HG03103 (cell line): ENCODE measurements around the gene NOTO.

ENCODE experiments used
- ATAC-seq: cut with Tn5 transposase; IDR thresholded peaks from one replicate; pipeline ENCODE4 v1.9.1; 2021; ENCODE audit warnings: low read depth; ENCODE audit not compliant: unreplicated experiment

The NOTO gene

DNA sequence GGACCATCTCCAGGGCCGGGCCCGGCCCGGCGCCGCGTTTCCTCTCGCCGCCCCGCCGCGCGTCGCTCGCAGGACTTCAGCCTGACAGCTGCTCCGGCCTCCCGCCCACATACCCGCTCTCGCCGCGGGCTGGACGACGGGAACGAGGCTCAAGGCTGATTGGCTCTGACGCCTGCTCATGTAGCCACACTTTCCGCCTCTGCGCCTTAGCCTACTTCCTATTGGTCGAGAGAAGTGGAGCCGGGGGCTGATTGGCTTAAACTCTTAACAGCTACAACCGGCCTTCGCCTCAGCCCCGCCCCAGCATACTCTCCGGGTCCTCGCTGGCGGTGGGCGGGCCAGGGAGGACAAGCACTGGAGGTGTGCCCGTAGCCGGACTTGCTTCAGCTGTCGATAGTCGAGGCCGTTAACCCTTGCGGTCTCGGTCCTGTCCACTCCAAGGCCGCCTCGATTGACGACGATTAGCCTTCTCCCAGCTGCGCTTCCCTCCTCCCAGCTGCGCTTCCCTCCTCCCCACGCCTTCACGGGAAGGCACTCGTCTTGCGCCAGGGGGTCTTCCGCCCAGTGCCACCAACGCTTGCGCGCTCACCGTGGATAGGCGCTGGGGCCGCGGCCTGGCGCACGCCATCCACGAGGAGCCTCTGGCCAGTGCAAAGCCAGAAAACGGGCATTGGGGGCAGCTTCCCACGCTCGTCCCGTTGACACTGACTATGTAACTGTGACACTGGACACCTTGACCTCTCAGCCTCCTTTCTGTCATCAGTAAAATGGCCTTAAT is 31.0 kb downstream of the NOTO start, which contains the start of gene PRADC1:
PRADC1 (minus strand) TSS at position 86 of the 778 bp plus-strand sequence; CDS start at position 7, 79 bp downstream.
- ATAC-seq: peak; percentile 88

DNA sequence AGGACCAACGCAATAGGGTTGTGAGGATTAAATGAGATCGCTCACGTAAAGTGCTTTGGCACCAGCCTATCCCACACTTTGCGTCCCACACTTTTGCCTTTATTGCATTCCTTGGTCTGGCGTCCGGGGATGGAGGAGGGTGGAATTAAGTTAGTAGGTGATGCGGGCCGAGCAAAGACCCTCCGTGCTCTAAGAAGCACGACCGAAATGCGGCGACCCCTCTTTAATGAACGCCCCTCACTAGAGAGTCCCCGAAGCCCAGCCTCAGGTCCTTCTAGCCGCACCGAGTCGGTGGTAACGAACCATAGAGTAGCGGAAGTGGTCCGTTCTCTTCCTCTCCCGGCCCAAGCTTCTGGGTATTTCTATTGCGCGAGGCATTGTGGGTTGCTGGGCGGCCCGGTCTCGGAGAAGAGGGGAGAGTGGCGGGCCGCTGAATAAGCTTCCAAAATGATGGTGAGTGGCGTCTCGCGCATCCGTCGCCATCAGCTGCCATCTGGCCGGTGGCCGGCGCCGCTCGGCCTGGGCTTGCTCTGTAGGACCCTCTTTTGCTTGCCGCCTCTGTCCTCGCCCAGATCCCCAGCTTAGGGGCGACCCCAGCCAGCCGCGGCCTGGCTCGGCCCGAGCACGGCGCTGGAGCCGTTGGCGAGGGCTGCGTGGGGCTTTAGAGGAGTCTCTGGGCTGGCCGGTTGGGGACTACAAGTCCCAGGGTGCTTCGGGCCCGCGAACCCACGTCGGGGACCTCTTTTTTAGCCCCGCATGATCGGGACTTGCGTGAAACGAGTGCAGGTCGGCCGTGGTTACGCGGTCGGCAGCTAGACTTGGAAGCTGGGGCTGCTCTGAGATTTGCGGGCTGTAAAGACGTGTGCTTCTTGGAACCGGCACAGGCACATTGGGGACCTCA is 31.8 kb downstream of the NOTO start, which contains the start of gene CCT7:
CCT7 (plus strand) TSS at position 377 of the 901 bp plus-strand sequence; CDS start at position 448, 71 bp downstream.
- ATAC-seq: peak; percentile 44

DNA sequence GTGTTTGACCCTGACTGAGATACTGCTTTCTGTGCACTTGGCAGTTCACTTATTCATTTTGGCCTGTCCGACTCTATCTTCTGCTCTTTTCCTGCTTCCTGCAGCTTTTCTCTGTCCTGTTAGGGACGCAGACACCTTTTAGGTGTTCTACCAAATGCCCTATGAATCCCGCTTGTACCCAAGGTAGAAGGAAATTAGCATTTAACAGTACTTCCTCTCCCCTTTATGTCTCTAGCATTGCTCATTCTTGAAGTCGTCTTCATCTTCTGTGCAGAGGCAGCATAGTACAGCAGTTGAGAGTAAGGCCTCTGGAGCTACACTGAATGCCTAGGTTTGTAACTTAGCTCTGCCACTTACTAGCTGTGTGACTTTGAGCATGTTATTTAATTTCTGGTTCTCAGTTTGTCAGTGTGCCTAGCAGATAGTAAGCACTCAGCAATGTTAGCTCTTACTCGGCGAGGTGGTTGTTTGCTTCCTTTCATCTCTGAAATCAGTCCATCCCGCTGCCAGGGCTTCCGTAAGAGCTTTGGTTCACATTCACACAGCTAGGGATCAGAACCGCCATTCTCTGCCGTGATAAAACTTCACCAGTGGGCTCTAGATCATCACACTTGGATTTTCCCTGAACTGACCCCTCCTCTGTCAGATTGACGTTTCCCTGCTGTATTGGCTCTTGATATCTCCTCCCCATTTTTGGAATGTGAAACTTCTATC is 33.1 kb downstream of the NOTO start:
- ATAC-seq: no peak

DNA sequence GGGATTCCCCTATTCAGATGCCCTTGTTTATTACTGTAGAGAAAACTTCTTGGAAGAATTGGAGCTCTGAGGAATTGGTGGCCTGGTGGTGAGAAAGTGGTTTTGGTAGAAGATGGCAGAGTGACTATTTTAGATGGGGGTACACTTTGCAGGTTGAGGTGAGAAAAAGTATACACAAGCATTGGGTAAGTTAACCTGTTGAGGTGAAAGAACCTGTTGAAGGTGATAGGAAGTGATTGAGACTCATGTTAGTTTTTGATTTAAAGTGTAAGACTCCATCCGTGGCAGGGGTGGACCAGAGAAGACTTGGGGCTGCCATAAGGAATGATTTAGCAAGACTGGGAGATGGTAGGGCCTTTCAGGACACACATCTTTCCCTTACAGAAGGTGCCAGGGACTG is 34.8 kb downstream of the NOTO start:
- ATAC-seq: no peak

DNA sequence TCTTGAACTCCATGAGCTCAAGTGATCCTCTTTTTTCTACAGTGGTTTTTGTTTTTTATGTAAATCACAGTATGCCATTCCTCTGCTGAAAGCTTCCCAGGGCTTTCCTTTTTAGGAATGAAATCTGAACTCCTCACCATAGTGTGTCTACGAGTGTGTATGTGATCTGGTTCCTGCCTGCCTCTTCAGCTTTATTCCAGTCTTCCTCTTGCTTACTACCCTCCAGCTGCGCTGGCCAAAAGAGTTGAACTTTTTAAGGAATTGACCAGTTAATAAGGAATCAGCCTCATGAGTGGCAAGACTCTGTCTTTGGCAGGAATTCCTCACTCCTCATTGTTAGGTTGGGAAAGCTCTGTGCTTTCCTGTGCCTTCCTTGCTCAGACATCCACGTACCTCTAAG is 35.8 kb downstream of the NOTO start:
- ATAC-seq: no peak

DNA sequence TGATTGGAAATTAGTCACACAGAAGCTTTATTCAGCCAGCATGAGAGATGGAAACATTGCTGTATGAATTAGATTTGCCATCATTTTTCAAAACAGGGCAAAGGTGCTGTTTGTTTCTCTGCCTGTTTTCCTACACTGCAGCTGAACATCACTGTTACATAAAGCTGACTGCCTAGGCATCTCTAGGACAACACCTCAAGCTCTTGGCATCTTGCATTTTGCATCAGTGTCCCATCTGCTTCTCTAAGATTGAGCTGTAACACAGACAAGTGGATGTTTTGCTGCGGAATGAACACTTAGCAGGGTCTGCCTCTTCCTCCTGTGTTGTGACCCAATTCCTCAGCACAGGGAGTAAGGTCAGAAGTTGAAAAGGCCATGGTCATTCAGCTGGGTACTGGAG is 36.6 kb downstream of the NOTO start:
- ATAC-seq: no peak

DNA sequence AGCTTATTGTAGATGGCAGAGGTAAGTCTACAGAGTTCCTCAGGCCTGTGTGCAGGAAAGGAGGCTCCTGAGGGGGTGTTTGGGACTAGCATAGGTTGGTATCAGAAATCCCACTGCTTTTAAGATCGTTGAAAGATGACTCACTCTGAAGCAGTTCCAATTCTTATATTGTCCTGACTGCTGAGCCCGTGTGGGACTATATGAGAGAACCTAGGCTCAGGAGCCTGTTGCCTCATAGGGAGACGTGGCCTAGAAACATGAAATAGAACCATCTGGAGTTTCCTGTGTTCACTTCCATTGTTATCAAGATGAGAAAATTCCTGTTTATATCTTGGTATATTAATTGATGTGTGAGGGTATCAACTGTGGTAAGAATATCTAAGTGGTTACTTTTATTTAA is 37.4 kb downstream of the NOTO start:
- no peak for ATAC-seq

DNA sequence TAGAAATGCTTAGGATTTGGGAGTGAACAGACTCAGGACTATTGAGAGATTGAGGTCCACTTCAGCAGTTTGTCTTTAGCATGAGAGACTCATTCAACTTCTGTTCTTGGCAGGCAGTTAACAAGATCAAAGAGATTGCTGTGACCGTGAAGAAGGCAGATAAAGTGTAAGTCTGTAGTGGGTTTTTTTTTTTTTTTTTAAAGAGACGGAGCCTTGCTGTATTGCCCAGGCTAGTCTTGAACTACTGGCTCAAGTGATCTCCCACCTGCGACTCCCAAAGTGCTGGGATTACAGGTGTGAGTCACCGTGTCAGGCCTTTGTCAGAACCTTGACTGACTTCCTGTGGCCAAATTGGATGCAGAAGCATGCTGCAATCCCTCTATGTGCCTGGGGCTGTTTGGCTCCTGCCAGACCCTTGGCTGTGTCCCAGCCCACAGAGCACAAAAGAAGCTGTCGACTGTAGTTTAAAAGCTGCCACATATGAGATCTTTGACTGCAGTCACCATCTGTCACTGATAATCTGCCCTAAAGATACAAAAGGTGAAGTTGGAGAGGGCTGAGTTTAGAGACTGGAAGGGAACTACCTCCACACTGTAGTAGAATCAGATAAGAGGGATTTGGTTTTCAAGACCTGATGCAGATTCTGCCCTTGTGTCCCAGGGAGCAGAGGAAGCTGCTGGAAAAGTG is 41.7 kb downstream of the NOTO start:
- no peak for ATAC-seq

DNA sequence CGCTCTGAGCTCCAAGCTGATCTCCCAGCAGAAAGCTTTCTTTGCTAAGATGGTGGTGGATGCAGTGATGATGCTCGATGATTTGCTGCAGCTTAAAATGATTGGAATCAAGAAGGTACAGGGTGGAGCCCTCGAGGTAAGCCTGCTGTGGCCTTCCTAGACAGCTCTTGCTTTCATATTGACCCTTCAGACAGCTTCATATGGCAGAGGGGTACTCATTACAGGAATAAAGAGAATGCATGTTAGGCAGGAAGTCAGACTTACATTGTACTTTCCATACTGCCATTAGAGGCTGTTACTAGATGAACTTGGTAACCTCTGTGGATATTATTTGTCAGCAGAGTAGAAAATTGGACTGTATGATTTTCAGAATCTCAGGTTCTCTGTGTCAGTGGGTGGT is 42.2 kb downstream of the NOTO start:
- ATAC-seq: no peak

DNA sequence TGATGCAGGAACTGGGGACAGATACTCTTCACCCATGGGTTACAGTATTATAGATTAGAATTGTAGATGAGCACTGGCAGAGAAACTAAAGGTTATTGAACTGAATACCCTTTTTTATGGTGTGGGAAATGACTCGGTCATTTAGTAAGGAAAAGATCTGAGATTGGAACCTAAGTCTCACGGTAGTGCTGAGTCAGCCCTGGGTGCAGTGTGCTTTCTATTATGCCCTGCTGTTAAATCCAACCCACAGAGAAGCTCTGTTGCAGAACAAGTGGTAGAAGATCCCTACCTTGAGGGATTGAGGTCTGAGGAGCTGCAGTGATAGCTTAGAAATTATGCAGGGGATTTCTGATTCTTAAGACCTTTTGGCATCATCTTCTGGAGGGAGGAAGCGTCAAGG is 44.5 kb downstream of the NOTO start:
- no peak for ATAC-seq

DNA sequence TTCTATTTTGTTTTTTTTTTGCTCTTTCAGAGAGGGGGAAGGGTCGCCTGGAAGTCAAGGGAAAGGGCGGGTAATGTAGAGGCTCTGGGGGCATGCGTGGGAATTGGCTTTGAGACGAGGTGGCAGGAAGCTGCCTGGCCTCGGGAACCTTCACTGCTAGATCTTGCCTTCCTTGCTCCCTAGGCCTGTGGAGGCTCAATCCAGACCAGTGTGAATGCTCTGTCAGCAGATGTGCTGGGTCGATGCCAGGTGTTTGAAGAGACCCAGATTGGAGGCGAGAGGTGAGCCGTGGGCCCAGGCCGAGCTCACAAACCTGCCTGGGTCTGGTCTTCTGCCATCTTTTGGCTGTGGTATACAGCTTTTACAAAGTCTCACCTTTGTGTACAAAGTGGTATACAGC is 47.3 kb downstream of the NOTO start:
- no peak for ATAC-seq

DNA sequence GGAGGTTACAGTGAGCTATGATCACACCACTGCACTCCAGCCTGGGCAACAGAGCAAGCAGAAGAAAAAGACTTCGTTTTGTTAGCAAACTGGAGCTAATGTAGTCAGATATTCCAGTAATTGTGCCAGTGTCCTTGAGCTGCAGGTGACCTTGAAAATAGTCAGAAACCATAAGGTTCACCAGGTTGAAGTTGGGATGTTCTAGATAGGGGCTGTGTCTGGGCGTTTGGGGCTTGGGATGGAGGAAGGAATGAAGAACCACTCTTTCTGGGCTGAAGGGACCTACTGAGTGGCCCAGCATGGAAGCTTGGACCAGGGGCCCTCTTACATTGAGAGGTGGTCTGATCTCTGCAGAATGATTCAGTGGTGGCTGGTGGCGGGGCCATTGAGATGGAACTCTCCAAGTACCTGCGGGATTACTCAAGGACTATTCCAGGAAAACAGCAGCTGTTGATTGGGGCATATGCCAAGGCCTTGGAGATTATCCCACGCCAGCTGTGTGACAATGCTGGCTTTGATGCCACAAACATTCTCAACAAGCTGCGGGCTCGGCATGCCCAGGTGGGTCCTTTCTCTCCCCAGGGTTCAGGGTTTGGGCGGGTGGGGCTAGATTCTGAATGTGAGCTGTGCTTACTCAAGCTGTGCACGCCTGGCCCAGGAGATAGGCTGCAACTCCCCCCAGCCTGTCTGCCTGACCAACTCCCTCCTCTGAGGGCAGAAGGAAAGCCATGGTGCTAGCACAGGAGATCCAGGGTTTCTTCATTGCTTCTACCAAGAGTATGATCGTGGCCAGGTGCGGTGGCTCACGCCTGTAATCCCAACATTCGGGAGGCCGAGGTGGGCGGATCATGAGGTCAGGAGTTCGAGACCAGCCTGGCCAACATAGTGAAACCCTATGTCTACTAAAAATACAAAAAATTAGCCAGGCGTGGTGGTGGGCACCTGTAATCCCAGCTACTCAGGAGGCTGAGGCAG is 48.8 kb downstream of the NOTO start:
- no peak for ATAC-seq

DNA sequence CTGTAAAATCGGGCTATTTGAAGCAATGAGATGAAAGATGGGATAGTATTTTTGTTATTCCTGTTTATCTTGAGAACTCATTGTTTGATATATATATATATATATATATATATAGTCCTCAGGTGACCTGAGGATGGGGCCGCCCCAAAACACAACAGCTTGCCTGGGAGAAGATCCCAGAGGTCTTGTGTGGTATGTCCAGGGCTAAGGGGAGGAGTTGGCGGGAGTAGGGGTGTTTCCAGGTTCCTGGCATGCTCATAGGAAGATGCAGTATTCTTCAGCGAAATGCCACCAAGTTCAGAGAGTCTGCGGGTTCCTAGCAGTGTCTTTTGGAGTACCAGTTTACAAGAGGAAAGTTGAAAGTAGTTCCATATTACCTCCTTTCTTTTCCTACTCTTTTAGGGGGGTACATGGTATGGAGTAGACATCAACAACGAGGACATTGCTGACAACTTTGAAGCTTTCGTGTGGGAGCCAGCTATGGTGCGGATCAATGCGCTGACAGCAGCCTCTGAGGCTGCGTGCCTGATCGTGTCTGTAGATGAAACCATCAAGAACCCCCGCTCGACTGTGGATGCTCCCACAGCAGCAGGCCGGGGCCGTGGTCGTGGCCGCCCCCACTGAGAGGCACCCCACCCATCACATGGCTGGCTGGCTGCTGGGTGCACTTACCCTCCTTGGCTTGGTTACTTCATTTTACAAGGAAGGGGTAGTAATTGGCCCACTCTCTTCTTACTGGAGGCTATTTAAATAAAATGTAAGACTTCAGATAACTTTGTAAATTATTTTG is 50.1 kb downstream of the NOTO start:
- no peak for ATAC-seq

DNA sequence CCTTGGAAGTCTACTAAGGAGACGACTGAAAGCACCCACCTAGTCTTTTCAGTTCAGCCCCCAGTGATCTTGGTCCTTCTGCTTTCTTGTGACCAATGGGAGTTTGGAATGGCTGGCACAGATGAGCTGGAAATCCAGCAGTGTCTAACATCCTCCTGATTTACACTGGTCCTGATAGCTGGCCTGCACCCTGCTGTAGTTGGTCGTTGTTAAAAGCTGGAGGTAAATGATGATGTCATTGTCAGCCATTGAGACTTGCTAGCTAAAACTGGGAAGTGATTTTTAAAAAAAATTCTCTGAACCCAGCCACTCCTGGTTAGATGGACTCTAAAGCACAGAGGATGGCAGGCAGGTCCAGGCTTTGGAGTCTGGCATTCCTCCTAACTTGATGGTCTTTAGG is 51.0 kb downstream of the NOTO start:
- no peak for ATAC-seq

DNA sequence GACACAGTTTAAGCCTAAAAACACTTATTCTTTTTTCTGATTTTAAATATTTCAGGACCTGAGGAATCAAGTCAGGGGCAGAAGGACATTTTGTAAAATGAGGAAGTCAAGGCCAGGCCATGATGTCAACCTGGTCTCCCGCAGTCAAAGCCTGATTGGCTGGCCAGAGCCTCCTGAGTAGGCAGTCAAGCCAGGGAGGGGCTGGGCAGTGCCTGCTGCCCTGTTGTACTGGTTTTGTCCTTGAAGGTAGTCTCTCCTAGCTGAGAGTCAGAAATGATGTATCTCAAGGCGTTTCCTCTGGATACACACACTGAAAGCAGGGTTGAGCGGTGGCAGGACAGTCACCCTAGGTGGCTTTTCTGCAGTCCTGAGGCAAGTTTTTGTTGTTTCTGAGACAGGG is 51.5 kb downstream of the NOTO start:
- ATAC-seq: no peak

DNA sequence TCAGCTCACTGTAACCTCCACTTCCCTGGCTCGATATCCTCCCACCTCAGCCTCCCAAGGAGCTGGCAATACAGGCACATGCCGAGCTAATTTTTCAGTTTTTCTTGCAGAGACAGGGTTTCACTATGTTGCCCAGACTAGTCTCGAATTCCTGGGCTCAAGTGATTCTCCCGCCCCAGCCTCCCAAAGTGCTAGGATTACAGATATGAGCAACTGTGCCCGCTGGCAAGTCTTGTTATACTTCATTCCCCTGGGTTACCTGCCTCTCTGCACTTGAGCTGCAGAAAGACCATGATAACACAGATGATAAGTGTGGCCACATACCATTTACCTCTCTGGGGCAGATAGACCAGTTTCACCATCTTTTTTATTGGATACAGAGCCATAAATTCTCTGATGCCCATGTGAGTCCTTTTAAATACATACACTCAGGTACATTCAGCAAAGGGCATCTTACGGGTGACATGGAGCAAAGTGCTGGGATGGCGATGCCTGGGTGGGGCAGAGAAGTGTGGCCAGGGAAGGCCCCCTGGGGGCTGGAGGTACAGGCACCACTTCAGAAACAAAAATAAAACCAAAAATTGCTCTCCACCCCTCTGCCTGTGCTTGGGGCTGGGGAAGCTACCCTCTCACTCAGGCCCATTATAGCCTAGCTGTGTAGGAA is 52.1 kb downstream of the NOTO start:
- ATAC-seq: no peak

DNA sequence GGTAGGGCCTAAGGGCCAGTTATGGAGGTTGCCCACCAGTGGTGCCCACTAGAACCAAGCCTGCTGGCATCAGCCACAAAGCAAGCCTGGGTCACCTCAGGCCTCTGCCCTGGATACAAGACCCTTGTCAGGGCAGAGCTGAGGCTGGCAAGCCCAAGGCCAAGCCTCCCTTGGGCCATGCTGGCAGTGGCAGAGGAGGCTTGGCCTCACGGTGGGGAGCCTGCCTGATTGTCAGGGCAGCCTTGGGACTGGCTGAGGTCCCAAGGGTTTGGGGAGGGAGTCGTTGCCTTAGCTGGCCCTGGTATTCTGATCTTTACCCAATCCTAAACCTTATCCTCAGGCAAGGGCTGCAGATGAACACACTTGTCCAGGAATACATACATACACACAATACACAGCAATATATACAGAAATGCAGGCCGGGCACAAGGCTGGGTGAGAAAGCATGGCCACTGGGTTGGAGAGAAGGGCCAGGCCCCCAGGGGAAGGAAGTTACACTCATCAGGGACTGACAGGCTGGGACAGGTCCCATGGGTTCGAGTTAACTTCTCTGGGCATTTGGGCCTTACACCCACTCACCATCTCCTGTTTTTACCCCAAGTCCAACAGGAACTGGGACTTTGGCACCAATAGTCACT is 52.8 kb downstream of the NOTO start:
- ATAC-seq: no peak
